Measurements from ENCODE around the gene CCDC174. TPM values are rescaled to one million over a fixed set of nuclear protein-coding genes. Genes with fewer than 3 reads are reported as not detected.

Gene CCDC174
- total RNA-seq: 10.4 and 13.4 TPM in 2 replicates

DNA sequence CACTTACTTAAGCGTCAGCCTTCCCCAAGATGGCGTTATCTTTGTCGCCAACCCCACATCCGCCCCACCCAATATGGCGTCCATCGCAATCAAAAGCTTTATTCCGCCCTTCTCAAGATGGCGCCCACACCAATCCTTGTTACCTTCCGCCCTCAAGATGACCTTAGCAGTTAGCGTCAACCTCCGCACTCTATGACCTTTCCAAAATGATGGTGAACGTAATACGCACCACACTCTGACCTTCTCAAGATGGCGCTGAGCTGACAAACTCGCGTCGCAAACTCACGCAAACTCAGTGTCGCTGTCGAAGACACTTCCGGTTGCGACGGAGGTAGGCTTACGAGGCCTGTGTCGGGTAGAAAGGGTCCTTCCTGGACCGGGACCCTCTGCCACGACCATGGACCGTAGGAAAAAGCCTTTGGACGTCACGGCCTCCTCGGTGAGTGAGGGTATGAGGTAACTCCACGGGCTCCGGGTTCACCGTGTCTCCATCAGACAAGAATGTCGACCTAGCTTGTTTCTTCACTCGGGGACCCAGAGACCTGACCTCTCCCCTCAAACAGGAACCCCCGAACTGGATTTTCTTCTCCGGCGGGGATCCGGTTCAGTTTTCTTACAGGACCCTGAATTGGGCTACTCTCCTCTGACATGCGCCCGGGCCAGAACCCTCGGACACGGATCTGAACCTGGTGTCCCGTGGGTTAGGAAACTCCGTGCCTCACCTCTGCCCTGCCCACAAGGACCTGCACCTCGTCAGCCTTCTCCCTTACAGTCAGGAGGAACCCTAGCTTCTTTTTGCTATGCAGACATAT is at the start of gene CCDC174:
Gene CCDC174, plus strand, starts transcription at position 323 of the 812 bp plus-strand sequence. Its CDS starts 75 bp downstream, at position 398.

DNA sequence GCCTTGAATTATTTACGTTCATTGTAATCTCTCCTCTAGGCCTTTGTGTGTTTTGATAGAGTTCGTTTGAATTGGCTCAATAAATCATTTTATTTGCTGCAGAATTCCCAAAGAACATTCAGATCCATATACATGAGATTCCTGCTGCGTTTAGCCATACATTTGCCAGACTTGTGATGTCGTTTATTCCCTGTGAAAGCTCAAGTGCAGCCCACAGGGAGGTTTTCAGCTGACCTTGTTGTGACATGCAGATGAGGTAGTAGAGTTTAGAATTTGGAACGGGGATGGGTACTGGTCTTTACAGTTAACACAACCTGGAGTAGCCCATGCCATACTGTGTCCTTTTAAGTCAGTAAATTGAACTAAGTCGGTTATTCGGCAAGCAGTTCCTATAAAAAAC is 23.3 kb downstream of the CCDC174 start, which contains the start of gene C3orf20:
Gene C3orf20, plus strand, starts transcription at position 301 of the 400 bp plus-strand sequence. CDS start 7,573 bp downstream, outside the sequence.

Other genes with a start within 250 kb of the CCDC174 start
- 12.8 and 16.0 TPM in 2 replicates for gene SLC6A6, start 249.2 kb upstream of the CCDC174 start, total RNA-seq
- under 0.01 and 0.09 TPM in 2 replicates for gene GRIP2, start 111.4 kb upstream of the CCDC174 start, total RNA-seq
- gene C3orf20, start 23.4 kb downstream of the CCDC174 start, total RNA-seq: 0.05 TPM in 1 of 2 replicates, not detected in the other
- gene FGD5, start 167.2 kb downstream of the CCDC174 start, total RNA-seq: 0.23 and 0.59 TPM in 2 replicates

Measured in smooth muscle cell of the umbilical artery (primary cell).